Erythroblast (primary cell): ENCODE measurements around the gene SLC19A1.

Experiments
- GATA1 ChIP-seq: IDR thresholded peaks from 2 replicates; pipeline ENCODE4 v1.6.1; 2011; ENCODE audit warnings: low read depth, mild to moderate bottlenecking, control low read depth, low read length, moderate library complexity
- POLR2A ChIP-seq: IDR thresholded peaks from 2 replicates; pipeline ENCODE4 v1.6.1; 2011; ENCODE audit warnings: mild to moderate bottlenecking, low read length

- TF ChIP-seq POLR2A (no peak), GATA1 (no peak)
Observed at GRCh38 chr21:45519182-45519581, 23.1 kb downstream of the SLC19A1 start.
